ACHN (cell line): ENCODE data around the gene FKBP11.

Source experiments
- DNase-seq: peaks from one replicate; pipeline ENCODE4 v3.0.0-alpha.2; 2015
- in situ Hi-C: cut with HindIII; loops from 2 replicates; pipeline ENCODE4 v1.10.0; 2017; ENCODE audit warnings: low sequenced_read_pairs, low pct_ligation_motif_present, low pct_unique_long_range_greater_than_20kb

FKBP11 gene

GRCh38 chr12:48925304-48926011, at the start of gene FKBP11:
Gene FKBP11 (minus strand): TSS chr12:48925492. CDS start chr12:48925428, 64 bp downstream.
- in situ Hi-C loops = no loop called here
- DNase-seq = peak; percentile 72

- in situ Hi-C loops = no loop called here
These were observed 48.8 kb upstream of the FKBP11 start for GRCh38 chr12:48973941-48974673.

DNA sequence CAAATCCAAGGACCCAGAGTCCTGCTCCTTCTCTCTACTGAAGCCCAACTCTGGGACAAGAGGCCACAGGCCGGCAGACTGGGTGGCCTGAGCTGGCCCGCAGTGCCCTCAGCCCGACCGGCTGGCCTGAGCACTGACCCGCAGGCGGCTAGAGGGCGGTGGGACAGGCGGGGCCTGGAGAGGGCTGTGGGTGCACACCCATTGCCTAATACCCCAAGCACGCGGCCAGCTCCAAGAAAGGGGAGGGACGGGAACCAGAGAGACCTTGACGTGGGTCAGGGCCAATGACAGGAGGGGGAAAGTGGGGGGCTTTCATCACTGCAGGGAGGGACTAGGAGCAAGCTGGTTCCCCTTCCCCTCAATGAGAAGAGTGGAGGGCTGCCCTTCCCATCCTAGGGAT, 48.2 kb upstream of the FKBP11 start:
- in situ Hi-C loops = no loop called here
- DNase-seq = no peak

More at GRCh38 chr12:48973941-48974673, 48.8 kb upstream of the FKBP11 start:
- peak; percentile 26 for DNase-seq

GRCh38 chr12:48972952-48973483, 47.7 kb upstream of the FKBP11 start:
- in situ Hi-C loops = no loop called here
- DNase-seq = no peak

- DNase-seq = no peak
- in situ Hi-C loops = no loop called here
These were observed 47.1 kb upstream of the FKBP11 start for GRCh38 chr12:48972213-48972951.

GRCh38 chr12:48970702-48971334, 45.5 kb upstream of the FKBP11 start:
- in situ Hi-C loops = no loop called here
- no peak for DNase-seq

DNA sequence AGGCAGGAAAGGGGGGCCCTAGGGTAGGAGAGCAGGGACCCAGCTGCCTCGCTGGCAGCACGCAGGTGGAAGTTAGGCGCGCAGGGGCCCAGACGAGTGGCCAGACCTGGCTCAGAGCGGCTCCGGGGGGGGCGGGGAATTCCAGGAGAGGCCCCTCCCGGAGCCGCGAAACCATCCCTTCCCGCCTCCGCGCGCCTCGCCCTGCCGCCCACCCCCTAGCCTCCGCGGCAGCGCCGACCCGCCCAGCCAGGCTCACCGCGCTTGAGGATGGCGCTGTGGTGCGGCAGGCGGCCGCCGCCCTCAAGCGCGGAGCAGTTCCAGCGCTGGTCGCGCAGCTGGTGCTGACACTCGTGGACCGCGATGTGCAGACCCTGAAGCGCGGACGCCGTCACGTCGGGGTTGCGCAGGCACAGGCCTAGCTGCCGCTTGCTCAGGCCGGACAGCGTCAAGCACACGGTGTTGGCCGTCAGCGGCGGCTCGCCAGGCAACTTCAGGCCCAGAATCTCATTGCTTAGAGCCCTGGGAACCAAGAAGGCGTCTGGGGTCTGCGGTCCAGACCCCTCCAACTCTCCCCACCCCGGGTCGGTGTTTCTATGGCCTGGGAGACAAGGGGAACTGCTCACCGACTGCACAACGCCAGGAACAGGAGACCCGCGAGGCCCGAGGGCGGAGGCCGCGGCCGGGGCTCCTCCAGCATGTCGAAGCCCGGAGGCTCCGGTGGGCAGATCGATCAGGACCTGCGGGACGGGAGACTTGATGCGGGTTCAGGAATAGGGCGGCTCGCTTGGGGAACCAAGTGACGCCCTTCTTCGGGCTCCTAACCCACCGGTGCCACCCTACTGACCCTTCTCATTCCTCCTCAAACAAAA, 44.8 kb upstream of the FKBP11 start:
- in situ Hi-C loops = no loop called here
- DNase-seq = no peak

GRCh38 chr12:48969160-48969771, 44.0 kb upstream of the FKBP11 start:
- no peak for DNase-seq
- in situ Hi-C loops = no loop called here

DNA sequence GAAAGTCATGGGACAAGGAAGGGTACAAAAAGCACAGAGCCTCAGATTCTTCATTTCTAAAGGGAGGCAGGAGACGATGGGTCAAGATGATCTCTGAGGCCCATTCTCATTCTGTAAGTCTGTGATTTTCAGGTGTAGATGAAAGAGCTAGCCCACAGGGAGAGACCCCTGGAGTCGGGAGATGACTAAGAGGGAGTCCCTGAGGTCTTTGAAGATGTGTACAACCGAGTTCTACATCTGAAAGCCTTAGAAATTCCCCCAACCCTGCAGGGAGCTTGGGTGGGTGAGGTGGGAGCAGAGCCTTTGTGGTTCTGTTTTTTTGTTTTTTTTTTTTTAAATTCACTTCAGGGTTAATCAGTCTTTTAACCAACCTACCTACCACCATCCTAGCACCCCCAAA, 43.2 kb upstream of the FKBP11 start:
- no peak for DNase-seq
- in situ Hi-C loops = no loop called here

- in situ Hi-C loops = no loop called here
- DNase-seq = no peak
These were observed 42.7 kb upstream of the FKBP11 start for GRCh38 chr12:48967991-48968390.

DNA sequence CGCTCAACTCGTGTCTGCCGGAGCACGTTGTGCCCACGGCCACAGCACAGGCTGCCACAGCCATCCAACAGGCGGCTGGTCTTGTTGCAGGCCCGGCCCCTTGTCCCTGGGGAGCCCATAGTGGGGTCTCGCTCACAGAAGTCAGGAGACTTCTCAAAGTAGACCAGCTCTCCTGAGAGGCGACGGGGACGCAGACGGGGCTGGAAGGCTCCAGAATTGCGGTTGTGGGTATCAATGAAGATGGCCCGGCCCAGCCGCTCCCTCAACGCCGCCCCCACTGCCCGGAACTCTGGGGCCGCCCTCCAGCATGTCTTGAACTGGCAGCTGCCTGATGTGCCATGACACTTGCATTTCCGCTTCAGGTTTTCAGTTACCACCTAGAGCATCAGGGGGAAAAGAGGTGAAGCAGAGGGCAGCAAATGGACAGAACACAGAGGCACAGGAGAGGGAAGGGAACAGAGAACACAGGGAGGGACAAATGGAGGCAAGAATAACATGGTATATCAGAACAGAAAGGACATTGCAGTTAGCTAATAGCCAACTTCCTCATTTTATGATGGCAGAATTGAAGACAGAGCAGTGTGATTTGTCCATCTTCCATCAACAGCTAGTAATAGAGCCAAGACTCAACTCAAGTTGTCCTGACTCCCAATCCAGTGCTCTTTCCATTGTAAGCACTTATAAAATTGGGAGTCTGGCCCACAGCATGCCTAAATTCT, 41.0 kb upstream of the FKBP11 start:
- in situ Hi-C loops = no loop called here
- no peak for DNase-seq

DNA sequence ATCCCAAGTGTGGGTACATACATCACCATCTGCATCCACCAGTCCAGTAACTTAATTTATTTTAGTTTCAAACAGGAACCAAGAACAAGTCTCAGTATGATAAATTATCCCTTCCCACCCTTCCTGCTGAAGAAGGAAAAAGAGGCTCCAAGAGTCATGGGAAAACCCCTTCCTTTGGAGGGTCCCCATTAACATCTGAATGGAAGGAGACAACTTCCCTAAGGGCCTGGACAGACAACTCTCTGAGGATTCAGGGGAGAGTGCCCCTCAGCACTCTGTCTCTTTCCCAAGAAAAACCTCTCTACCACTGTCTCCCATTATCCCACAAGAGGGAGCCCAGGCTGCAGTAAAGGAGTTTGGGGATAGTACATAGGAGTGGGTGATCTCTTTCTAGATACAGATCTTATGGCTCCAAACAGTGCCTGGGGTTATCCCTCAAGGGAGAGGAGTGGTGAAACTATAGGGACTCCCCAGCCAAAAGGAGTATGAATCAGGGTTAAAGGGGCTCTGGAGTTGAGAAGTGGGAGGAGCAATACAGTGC, 40.1 kb upstream of the FKBP11 start:
- peak; percentile 46 for DNase-seq
- in situ Hi-C loops = no loop called here

DNA sequence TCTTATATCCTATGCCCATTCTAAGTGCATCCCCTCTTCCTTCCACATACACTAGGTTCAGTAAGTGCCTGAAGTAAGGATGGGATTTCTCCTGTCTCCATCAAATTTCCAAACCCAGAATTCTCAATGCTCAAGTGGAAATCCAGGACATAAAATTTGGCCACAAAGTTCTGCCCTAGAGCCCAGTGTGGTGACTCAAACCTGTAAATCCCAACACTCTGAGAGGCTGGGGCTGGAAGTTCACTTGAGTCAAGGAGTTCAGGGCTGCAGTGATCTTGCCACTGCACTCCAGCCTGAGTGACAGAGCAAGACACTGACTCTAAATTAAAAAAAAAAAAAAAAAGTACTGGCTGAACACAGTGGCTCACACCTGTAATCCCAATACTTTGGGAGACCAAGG, 36.5 kb upstream of the FKBP11 start:
- DNase-seq = no peak
- in situ Hi-C loops = no loop called here

- in situ Hi-C loops = no loop called here
These were observed 36.0 kb upstream of the FKBP11 start for GRCh38 chr12:48961331-48961730.

GRCh38 chr12:48960834-48961233, 35.5 kb upstream of the FKBP11 start:
- DNase-seq = no peak
- in situ Hi-C loops = no loop called here

More at GRCh38 chr12:48961331-48961730, 36.0 kb upstream of the FKBP11 start:
- DNase-seq = no peak

- in situ Hi-C loops = no loop called here
- DNase-seq = no peak
These were observed 32.7 kb upstream of the FKBP11 start for GRCh38 chr12:48958049-48958388.
